Prostate gland (tissue), 2 donors: Measurements from ENCODE around the gene TMEM178B.

Experiments
- CTCF ChIP-seq, 4 experiments: fragments of 200-600 bp in 2 of 4; fragments of 450-650 bp in 2 of 4; sonication (generic) in 2 of 4; IDR thresholded peaks; 1 replicate in 3 of 4; 2 replicates in 1 of 4; pipeline ENCODE4 v1.5.1; 2016 to 2019; ENCODE audit warnings: antibody characterized with exemption in 4 of 4, mild to moderate bottlenecking in 2 of 4, moderate library complexity in 2 of 4
- POLR2A ChIP-seq: fragments of 450-650 bp; IDR thresholded peaks from one replicate; pipeline ENCODE4 v1.6.1; 2016; ENCODE audit warnings: antibody characterized with exemption, mild to moderate bottlenecking

DNA sequence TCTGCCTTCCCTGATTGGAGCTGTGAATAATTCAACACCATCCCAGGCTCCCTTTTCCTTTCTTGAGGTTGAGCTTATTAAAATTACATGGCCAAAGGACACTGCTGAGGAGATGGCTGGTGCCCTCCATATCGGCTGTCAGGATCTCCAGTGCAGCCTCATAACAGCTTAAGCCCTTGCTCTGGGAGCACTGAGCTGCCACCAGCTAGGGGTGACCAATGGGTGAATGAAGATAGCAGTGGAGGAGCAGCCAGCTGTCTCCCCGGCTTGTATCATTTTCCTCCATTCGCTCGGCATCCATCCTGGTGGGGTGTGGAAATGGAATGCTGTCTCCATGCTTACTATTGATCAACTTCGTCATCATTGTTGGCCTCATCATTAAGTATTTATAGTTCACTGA is 154.6 kb downstream of the TMEM178B start:
- TF ChIP-seq CTCF (IDR thresholded peaks at IDR 0.05) (no peak), POLR2A (no peak)
